HepG2 (cell line): ENCODE data around the gene MSANTD2. TPM values are rescaled to one million over a fixed set of nuclear protein-coding genes. Genes with fewer than 3 reads are reported as not detected.

Source experiments
- ARNT2 ChIP-seq: sonication (generic); formaldehyde crosslinking; IDR thresholded peaks from 2 replicates; pipeline ENCODE4 v1.8.0; 2022; ENCODE audit warnings: mild to moderate bottlenecking, low read depth, missing genetic modification reagents, moderate library complexity
- NFAT5 ChIP-seq: sonication (generic); formaldehyde crosslinking; IDR thresholded peaks from 2 replicates; pipeline ENCODE4 v1.4.0; 2020; ENCODE audit warnings: missing genetic modification reagents
- NFIB ChIP-seq: sonication (generic); formaldehyde crosslinking; IDR thresholded peaks from 2 replicates; pipeline ENCODE4 v1.9.0; 2021; ENCODE audit warnings: missing genetic modification reagents, mild to moderate bottlenecking, borderline replicate concordance
- NR2F2 ChIP-seq: IDR thresholded peaks from 2 replicates; pipeline ENCODE4 v1.6.1; 2012; ENCODE audit warnings: low read depth, inconsistent platforms, borderline replicate concordance
- TIGD3 ChIP-seq: sonication (generic); formaldehyde crosslinking; IDR thresholded peaks from 2 replicates; pipeline ENCODE4 v1.5.1; 2020; ENCODE audit warnings: mild to moderate bottlenecking, missing genetic modification reagents, borderline replicate concordance
- ZFY ChIP-seq: sonication (generic); formaldehyde crosslinking; IDR thresholded peaks from 2 replicates; pipeline ENCODE4 v1.4.0; 2020; ENCODE audit warnings: missing genetic modification reagents
- ZNF280D ChIP-seq: sonication (generic); formaldehyde crosslinking; IDR thresholded peaks from 2 replicates; pipeline ENCODE4 v1.5.1; 2020; ENCODE audit warnings: mild to moderate bottlenecking, missing genetic modification reagents
- ZNF460 ChIP-seq: sonication (generic); formaldehyde crosslinking; IDR thresholded peaks from 2 replicates; pipeline ENCODE4 v1.5.1; 2020; ENCODE audit warnings: missing genetic modification reagents, mild to moderate bottlenecking, borderline replicate concordance
- ZNF597 ChIP-seq: sonication (generic); formaldehyde crosslinking; IDR thresholded peaks from 2 replicates; pipeline ENCODE4 v1.5.0; 2020; ENCODE audit warnings: missing genetic modification reagents
- ZNF691 ChIP-seq: sonication (generic); formaldehyde crosslinking; IDR thresholded peaks from 2 replicates; pipeline ENCODE4 v1.4.0; 2020; ENCODE audit warnings: missing genetic modification reagents, low read depth, mild to moderate bottlenecking, borderline replicate concordance
- ZXDC ChIP-seq: sonication (generic); formaldehyde crosslinking; IDR thresholded peaks from 2 replicates; pipeline ENCODE4 v1.5.0; 2020; ENCODE audit warnings: mild to moderate bottlenecking, missing genetic modification reagents
- polyA plus RNA-seq, 8 experiments: library from polyadenylated mRNA; depleted of rRNA in 3 of 8; stranded (reverse) in 7 of 8; unstranded in 1 of 8; fragments of >200 nt; fragmentation: Illumina TruSeq in 4 of 8; extraction: Trizol in 4 of 8; gene quantifications; 2 replicates each; pipeline versions ENCODE4 v1.2.1 to v1.2.3, GENCODE V29; 2011 to 2016; ENCODE audit warnings: low read depth in 4 of 8, missing spikeins in 1 of 8, mixed read lengths in 1 of 8; ENCODE audit not compliant: insufficient read depth in 1 of 8
- total RNA-seq, 5 experiments: library from RNA; depleted of rRNA; stranded (reverse); fragments of >200 nt; fragmentation: Illumina TruSeq; extraction: Trizol; gene quantifications; 2 replicates each; pipeline ENCODE4 v1.2.3, GENCODE V29; 2016; ENCODE audit warnings: low read depth in 1 of 5

The MSANTD2 gene
- total and polyA plus RNA-seq, 2 of the 13 experiments (the other 11 are each of a cell fraction or from before 2014, with no cell fraction given): 8.7 to 10.1 TPM

GRCh38 chr11:124759266-124760204, 40.7 kb downstream of the MSANTD2 start (continued):
- TF ChIP-seq ZNF597: no peak
- 0 out of 2 replicates have a peak, but pooled peaks have one; percentile 85 for TF ChIP-seq TIGD3
- no peak for TF ChIP-seq NR2F2
- peak; percentile 87; the same call in 1 of the 2 replicates for TF ChIP-seq NFAT5 (CRISPR knock-in tag)
- TF ChIP-seq ZNF691: no peak
- 0 out of 2 replicates have a peak, but pooled peaks have one; percentile 55 for TF ChIP-seq ZNF280D (CRISPR knock-in tag)
- TF ChIP-seq ZXDC: peak; percentile 65; the same call in 1 of the 2 replicates
- TF ChIP-seq NFIB: no peak
- TF ChIP-seq ZFY (CRISPR knock-in tag): peak; percentile 83
- peak; percentile 49; the same call in 1 of the 2 replicates for TF ChIP-seq ARNT2 (CRISPR knock-in tag)
- TF ChIP-seq ZNF460 (CRISPR knock-in tag): no peak
